Activated naive CD4-positive, alpha-beta T cell treated with anti-CD3 and anti-CD28 coated beads, Interleukin-2, amount 10 ng/mL, durations not matched to agents 7 days and 5 days (primary cell): Measurements from ENCODE around the gene COX17.

Experiments
- CTCF ChIA-PET: fragments of 350-600 bp; sonication (Branson Sonifier 250); formaldehyde crosslinking; loops from one replicate; lab custom pipeline; 2021; ENCODE audit warnings: antibody characterized with exemption; lab: Charles Lee
- DNase-seq: peaks from one replicate; pipeline ENCODE4 v3.0.0-alpha.2; 2020
- H3K27ac Mint-ChIP-seq: one replicate; pipeline ENCODE4 v1.8.0; 2021; ENCODE audit warnings: mild to moderate bottlenecking, moderate library complexity, mixed read lengths
- H3K27me3 Mint-ChIP-seq: one replicate; pipeline ENCODE4 v1.8.0; 2021; ENCODE audit warnings: mild to moderate bottlenecking, mixed read lengths
- H3K36me3 Mint-ChIP-seq: one replicate; pipeline ENCODE4 v1.8.0; 2021; ENCODE audit warnings: mixed read lengths
- H3K4me1 Mint-ChIP-seq: one replicate; pipeline ENCODE4 v1.8.0; 2021; ENCODE audit warnings: mixed read lengths
- H3K4me3 Mint-ChIP-seq: one replicate; pipeline ENCODE4 v1.8.0; 2021; ENCODE audit warnings: mild to moderate bottlenecking, moderate library complexity, mixed read lengths
- H3K9me3 Mint-ChIP-seq: one replicate; pipeline ENCODE4 v1.8.0; 2021; ENCODE audit warnings: mixed read lengths

Gene COX17, protein sequence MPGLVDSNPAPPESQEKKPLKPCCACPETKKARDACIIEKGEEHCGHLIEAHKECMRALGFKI

DNA sequence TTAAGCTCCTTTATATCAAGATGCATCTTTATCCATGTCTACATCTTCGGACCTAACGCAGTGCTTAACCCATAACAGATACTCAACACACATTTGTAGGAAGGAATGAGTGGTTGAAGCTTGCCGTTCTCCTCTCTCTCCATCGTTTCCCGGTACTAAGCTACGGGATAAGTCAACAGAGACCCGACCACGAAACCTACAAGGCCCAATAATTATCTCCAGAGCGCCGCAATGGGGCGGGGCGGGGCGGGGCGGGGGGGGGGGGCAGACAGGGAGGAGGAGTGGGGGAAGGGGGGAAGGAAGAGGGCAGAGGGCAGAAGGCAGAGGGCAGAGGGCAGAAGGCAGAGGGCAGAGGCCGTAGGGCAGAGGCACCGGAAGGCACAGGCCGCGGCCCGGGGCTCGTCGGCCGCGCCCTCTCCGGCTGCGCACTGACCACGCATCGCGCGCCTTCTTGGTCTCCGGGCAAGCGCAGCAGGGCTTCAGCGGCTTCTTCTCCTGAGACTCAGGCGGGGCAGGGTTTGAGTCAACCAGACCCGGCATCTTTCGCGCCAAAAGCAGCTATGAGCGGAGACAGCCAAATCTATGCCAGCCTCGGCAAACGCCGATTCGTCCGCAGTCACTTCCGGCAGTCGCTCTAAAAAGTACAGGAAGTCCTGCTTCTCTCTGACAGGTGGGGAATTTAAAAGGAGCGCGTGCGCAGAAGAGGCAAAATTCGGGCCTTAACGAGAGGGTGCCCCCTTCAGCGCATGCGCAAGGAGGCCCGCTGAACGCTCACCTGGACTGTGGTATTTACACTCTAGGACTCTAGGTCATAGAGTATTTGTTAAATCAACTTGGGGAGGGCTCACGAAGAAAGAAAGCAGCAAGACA lies at the start of gene COX17:
Gene COX17, minus strand, starts transcription at position 636 of the 870 bp plus-strand sequence. Its CDS starts 96 bp downstream, at position 540.
- CTCF ChIA-PET: interaction anchor here (2.3 kb wide), 1 partner anchor 76 kb away, joined by 7 read pairs; no protein-coding TSS in a partner anchor
- peaks cover 30% of the 10 kb centered on the region for H3K36me3 Mint-ChIP-seq
- H3K27ac Mint-ChIP-seq: peak within 1 kb of the TSS; percentile 92
- H3K4me3 Mint-ChIP-seq: peak within 1 kb of the TSS; percentile 95
- peak; percentile 97 for DNase-seq
- H3K4me1 Mint-ChIP-seq: peaks cover 37% of the 10 kb centered on the region
- H3K27me3 Mint-ChIP-seq: no peaks in the 10 kb centered on the region
- no peaks in the 10 kb centered on the region for H3K9me3 Mint-ChIP-seq

DNA sequence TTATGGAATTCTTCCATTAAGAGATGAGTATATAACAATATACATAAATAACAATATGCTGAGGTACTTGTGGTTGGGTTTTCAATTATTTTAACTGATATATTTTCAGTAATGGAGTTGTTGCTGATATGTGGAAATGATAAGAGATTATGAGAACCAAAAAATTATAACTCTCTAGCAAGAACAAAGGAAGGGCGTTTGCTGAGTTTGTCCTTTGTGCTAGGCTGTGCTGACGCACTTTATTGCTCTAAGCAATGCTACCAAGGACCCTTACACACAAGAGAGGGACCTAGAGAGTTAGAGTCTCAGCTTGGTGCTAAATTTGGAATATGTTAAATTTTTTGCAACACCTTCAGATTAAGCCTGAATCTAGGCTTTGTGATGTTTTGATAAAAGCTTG lies 49.7 kb upstream of the COX17 start:
- Mint-ChIP-seq H3K27me3 (peaks cover 3% of the 10 kb centered on the region), H3K27ac (no peak overlapping the region), H3K4me3 (no peak overlapping the region), H3K4me1 (no peaks in the 10 kb centered on the region), H3K9me3 (no peaks in the 10 kb centered on the region), H3K36me3 (no peaks in the 10 kb centered on the region)
- no peak for DNase-seq
- CTCF ChIA-PET: no interaction called here

DNA sequence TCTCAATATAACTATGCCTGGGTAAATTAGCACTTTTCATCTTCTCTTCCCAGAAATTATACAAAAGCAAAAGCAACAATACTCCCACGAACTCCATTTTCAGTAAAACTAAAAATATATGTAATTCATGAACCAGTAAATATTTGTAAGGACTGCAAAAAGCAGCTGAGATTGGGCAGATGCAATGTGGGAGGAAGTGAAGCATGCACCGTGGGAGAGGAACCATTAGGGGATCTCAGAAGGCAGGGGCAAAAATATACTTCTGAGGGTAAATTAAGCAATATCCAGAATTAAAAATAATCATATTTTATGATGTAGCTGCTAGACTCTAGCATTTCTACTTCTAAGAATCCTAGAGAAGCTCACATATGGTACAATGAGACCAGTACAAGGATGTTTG lies 45.8 kb upstream of the COX17 start:
- peaks cover 4% of the 10 kb centered on the region for H3K27me3 Mint-ChIP-seq
- H3K36me3 Mint-ChIP-seq: no peaks in the 10 kb centered on the region
- CTCF ChIA-PET: no interaction called here

GRCh38 chr3:119717520-119717919 lies 40.3 kb upstream of the COX17 start:
- no peak overlapping the region for H3K4me3 Mint-ChIP-seq
- CTCF ChIA-PET: no interaction called here
- no peaks in the 10 kb centered on the region for H3K9me3 Mint-ChIP-seq
- peaks cover 7% of the 10 kb centered on the region for H3K27me3 Mint-ChIP-seq
- no peak for DNase-seq
- H3K36me3 Mint-ChIP-seq: no peaks in the 10 kb centered on the region
- H3K27ac Mint-ChIP-seq: no peak overlapping the region
- H3K4me1 Mint-ChIP-seq: no peaks in the 10 kb centered on the region

More for the DNA sequence above, 45.8 kb upstream of the COX17 start:
- H3K9me3 Mint-ChIP-seq: no peaks in the 10 kb centered on the region
- no peak overlapping the region for H3K27ac Mint-ChIP-seq
- H3K4me1 Mint-ChIP-seq: no peaks in the 10 kb centered on the region
- DNase-seq: no peak
- no peak overlapping the region for H3K4me3 Mint-ChIP-seq

GRCh38 chr3:119716998-119717397 lies 39.8 kb upstream of the COX17 start:
- Mint-ChIP-seq H3K27me3 (peaks cover 5% of the 10 kb centered on the region), H3K27ac (no peak overlapping the region), H3K4me1 (no peaks in the 10 kb centered on the region), H3K4me3 (no peak overlapping the region), H3K36me3 (no peaks in the 10 kb centered on the region), H3K9me3 (no peaks in the 10 kb centered on the region)
- CTCF ChIA-PET: no interaction called here
- no peak for DNase-seq

GRCh38 chr3:119715105-119715504 lies 37.9 kb upstream of the COX17 start:
- peaks cover 7% of the 10 kb centered on the region for H3K27me3 Mint-ChIP-seq
- H3K27ac Mint-ChIP-seq: no peak overlapping the region
- H3K9me3 Mint-ChIP-seq: no peaks in the 10 kb centered on the region
- DNase-seq: no peak
- no peaks in the 10 kb centered on the region for H3K4me1 Mint-ChIP-seq
- CTCF ChIA-PET: no interaction called here
- no peak overlapping the region for H3K4me3 Mint-ChIP-seq
- no peaks in the 10 kb centered on the region for H3K36me3 Mint-ChIP-seq

DNA sequence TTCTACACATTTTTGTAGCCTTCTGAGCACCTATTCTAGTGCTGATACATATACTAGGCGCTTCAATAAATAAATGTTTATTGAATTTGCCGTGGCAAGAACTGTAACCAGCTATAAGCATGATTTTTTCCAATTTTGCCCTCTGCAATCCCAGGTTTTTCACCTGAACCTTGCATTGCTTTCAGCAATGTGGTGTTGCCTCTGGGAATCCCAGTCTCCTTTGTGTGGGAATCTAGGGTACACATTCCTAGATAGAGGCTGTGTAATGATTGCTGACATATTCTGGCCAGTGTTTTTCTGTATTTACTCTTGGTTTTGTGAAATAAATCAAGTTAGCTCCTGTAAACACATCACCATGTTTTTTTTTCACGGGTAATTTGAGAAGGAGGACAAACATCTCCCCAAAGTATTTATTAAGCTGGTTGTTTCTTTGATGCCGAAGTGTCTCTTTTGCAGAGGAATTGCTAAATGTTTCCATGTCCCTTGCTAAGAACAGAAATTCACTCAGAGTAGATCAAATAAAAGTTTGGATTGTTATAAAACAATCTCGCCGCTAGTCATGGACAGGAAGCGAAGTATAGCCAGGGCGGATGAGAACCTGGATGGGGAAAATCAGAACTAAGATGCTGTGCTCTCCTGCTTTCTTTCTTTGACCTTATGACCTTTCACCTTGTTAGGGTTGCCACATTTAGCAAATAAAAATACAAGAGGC lies 26.8 kb upstream of the COX17 start:
- CTCF ChIA-PET: no interaction called here
- Mint-ChIP-seq H3K27me3 (peaks cover 22% of the 10 kb centered on the region), H3K36me3 (peaks cover 6% of the 10 kb centered on the region), H3K4me1 (peaks cover 39% of the 10 kb centered on the region), H3K4me3 (peak overlapping the region; percentile 31), H3K9me3 (peaks cover 5% of the 10 kb centered on the region), H3K27ac (no peak overlapping the region)
- no peak for DNase-seq

DNA sequence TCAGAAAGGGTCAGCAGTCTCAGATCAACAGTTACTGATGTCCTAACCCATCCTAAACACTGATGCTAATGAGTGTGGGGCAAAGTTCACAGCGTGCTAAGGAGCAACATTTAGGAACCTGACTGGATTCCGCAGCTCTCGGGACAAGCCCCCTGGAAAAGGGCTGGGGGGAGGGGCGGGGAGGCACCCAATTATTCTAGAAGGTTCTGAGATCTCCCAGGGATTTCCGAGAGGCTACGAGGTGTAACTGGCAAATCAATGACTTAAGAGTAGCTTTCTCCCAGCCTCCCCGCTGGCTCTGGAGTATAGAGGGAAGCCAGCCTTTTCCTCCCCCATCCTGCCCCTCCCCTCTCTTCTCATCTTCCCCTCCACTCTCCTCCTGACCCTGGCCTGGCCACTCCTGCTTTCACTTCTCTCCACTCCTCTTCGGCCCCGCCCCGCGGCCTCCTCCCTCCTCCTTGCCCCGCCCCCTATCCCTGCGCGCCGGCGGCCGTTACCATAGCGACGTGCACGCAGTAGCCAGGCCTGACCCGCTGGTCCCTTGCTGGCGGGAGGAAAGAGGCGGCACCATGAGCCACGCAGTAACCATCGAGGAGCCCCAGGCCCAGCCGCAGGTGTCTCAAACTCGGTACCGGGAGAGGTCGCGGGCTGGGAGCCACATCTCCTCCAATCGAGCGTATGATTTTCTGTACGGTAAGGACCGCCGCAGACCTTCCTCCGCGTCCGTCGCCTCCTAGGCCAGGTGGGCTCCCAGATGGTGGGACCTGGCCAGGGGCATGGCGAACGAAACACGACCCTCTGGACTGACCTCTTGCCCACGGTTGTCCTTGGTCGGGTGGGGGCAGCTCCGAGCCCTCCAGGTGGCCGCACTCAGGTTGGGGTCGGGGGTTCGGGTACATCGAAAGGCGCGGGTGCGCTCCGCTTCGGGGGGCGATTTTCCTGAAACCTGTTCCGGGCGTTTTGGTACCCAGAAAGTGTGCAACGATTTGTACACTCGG lies 25.6 kb upstream of the COX17 start, which contains the start of gene CFAP91:
Gene CFAP91, plus strand, starts transcription at position 493 of the 998 bp plus-strand sequence. Its CDS starts 77 bp downstream, at position 570.
- CTCF ChIA-PET: no interaction called here
- peaks cover 39% of the 10 kb centered on the region for H3K4me1 Mint-ChIP-seq
- H3K27ac Mint-ChIP-seq: no peak within 1 kb of the TSS
- H3K9me3 Mint-ChIP-seq: peaks cover 5% of the 10 kb centered on the region
- peak within 1 kb of the TSS; percentile 67 for H3K4me3 Mint-ChIP-seq
- H3K27me3 Mint-ChIP-seq: peaks cover 22% of the 10 kb centered on the region
- H3K36me3 Mint-ChIP-seq: peaks cover 6% of the 10 kb centered on the region
- DNase-seq: peak; percentile 88

GRCh38 chr3:119700920-119701734 lies 23.9 kb upstream of the COX17 start:
- peaks cover 39% of the 10 kb centered on the region for H3K4me1 Mint-ChIP-seq
- peak; percentile 22 for DNase-seq
- CTCF ChIA-PET: interaction anchor here (1.6 kb wide), 1 partner anchor 20 kb away, joined by 4 read pairs; no protein-coding TSS in a partner anchor
- peaks cover 5% of the 10 kb centered on the region for H3K9me3 Mint-ChIP-seq
- no peak overlapping the region for H3K4me3 Mint-ChIP-seq
- H3K27me3 Mint-ChIP-seq: peaks cover 22% of the 10 kb centered on the region
- peaks cover 6% of the 10 kb centered on the region for H3K36me3 Mint-ChIP-seq
- H3K27ac Mint-ChIP-seq: no peak overlapping the region

DNA sequence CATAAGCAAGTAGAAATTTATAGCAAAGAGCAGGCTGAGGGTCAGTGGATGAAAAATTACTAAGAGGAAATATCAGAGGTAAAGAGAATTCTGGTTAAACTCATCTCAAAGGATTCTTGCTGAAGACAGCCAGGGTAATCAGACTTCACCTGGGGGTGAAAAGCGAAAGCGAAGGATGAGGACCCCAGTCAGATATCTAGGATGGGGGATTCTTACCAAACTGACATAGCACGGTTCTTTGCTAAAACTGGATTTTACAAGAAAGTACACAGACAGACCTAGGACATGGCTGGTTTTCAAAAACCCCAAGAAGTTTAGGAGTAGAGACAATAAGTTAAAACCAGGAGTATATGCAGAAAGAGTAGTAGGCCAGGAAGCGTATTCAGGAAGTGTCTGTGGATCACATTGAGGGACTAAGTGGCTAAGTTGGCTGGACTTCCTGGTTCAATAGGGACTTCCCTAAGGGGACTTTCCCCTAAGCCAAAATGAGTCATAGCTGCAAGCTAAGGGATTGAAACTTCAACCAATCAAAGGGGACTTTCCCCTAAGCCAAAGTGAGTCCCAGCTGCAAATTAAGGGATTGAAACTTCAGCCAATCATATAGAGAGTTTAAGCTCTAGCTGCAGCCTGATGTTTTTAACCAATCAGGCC lies 23.2 kb upstream of the COX17 start:
- Mint-ChIP-seq H3K4me3 (no peak overlapping the region), H3K36me3 (peaks cover 6% of the 10 kb centered on the region), H3K9me3 (peaks cover 5% of the 10 kb centered on the region), H3K4me1 (peaks cover 39% of the 10 kb centered on the region), H3K27ac (no peak overlapping the region), H3K27me3 (peaks cover 20% of the 10 kb centered on the region)
- peak; percentile 20 for DNase-seq
- CTCF ChIA-PET: interaction anchor here (1.6 kb wide), 1 partner anchor 20 kb away, joined by 4 read pairs; no protein-coding TSS in a partner anchor

DNA sequence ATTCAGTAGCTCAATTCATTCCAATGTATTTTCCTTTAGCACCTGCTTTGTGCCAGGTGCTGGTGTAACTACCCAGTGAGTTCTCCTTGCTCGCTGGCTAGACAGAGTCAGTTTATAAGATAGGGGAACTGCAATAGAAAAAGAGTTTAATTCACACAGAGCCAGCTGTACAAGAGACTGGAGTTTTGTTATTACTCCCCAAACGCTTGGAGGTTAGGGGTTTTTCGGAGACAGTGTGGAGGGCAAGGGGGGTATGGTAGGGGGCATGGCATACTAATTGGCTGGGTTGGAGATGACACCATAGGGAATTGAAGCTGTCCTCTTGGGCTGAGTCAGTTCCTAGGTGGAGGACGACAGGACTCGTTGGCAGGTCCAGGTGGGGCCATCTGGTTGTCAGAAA lies 20.2 kb upstream of the COX17 start:
- no peak overlapping the region for H3K4me3 Mint-ChIP-seq
- CTCF ChIA-PET: no interaction called here
- peaks cover under 1% of the 10 kb centered on the region for H3K27me3 Mint-ChIP-seq
- H3K27ac Mint-ChIP-seq: no peak overlapping the region
- peaks cover 5% of the 10 kb centered on the region for H3K9me3 Mint-ChIP-seq
- H3K36me3 Mint-ChIP-seq: peaks cover 6% of the 10 kb centered on the region
- DNase-seq: no peak
- H3K4me1 Mint-ChIP-seq: peaks cover 25% of the 10 kb centered on the region

- CTCF ChIA-PET: interaction anchor here (0.9 kb wide), 1 partner anchor 314 kb away, joined by 3 read pairs; no protein-coding TSS in a partner anchor
- Mint-ChIP-seq H3K27ac (no peak overlapping the region), H3K36me3 (no peaks in the 10 kb centered on the region), H3K4me3 (no peak overlapping the region), H3K9me3 (no peaks in the 10 kb centered on the region), H3K27me3 (peaks cover 9% of the 10 kb centered on the region), H3K4me1 (peaks cover 6% of the 10 kb centered on the region)
- DNase-seq: no peak
Observed at GRCh38 chr3:119695480-119695879, 18.3 kb upstream of the COX17 start.
